Measurements from ENCODE around the gene NRG2.

- TF ChIP-seq CTCF (IDR thresholded peaks at IDR 0.05): no peak
- TF ChIP-seq POLR2A (IDR thresholded peaks at IDR 0.05): no peak
These were observed 173.9 kb downstream of the NRG2 start for GRCh38 chr5:139869042-139869790.
